HG02759 (cell line): ENCODE measurements around the gene DOCK8.

Experiments
- ATAC-seq: cut with Tn5 transposase; IDR thresholded peaks from one replicate; pipeline ENCODE4 v1.9.1; 2021; ENCODE audit warnings: mild to moderate bottlenecking, moderate library complexity; ENCODE audit not compliant: unreplicated experiment

DOCK8 gene

GRCh38 chr9:453832-454231, 239.2 kb downstream of the DOCK8 start:
- ATAC-seq = no peak

- ATAC-seq = no peak
These were observed 241.7 kb downstream of the DOCK8 start for GRCh38 chr9:456365-456764.

GRCh38 chr9:458590-458989, 243.9 kb downstream of the DOCK8 start:
- ATAC-seq = no peak

- ATAC-seq = no peak
These were observed 245.1 kb downstream of the DOCK8 start for GRCh38 chr9:459491-460444.

- no peak for ATAC-seq
These were observed 247.5 kb downstream of the DOCK8 start for GRCh38 chr9:462121-462520.

GRCh38 chr9:462606-463005, 247.9 kb downstream of the DOCK8 start:
- no peak for ATAC-seq

- no peak for ATAC-seq
These were observed 248.9 kb downstream of the DOCK8 start for GRCh38 chr9:463455-464171.

- ATAC-seq = no peak
These were observed 252.1 kb downstream of the DOCK8 start for GRCh38 chr9:466747-467146.

GRCh38 chr9:468766-469426, 254.2 kb downstream of the DOCK8 start:
- no peak for ATAC-seq

GRCh38 chr9:469672-470551, 255.2 kb downstream of the DOCK8 start:
- ATAC-seq = peak; percentile 94

GRCh38 chr9:470552-471194, 256.0 kb downstream of the DOCK8 start:
- ATAC-seq = no peak

- ATAC-seq = no peak
These were observed 256.7 kb downstream of the DOCK8 start for GRCh38 chr9:471320-471719.

GRCh38 chr9:472479-473075, 257.9 kb downstream of the DOCK8 start:
- ATAC-seq = no peak

- no peak for ATAC-seq
These were observed 262.5 kb downstream of the DOCK8 start for GRCh38 chr9:477193-477592.

- no peak for ATAC-seq
These were observed 264.8 kb downstream of the DOCK8 start for GRCh38 chr9:479304-479970.

GRCh38 chr9:479971-480350, 265.3 kb downstream of the DOCK8 start:
- ATAC-seq = no peak

- ATAC-seq = no peak
These were observed 268.1 kb downstream of the DOCK8 start for GRCh38 chr9:482739-483138.

GRCh38 chr9:486156-486555, 271.5 kb downstream of the DOCK8 start:
- ATAC-seq = no peak

- ATAC-seq = no peak
These were observed 272.8 kb downstream of the DOCK8 start for GRCh38 chr9:487429-487828.
